ENCODE measurements around the gene SH2D1B. TPM values are rescaled to one million over a fixed set of nuclear protein-coding genes. Genes with fewer than 3 reads are reported as not detected.

The SH2D1B gene
- total and polyA plus RNA-seq, 9 of the 15 experiments (the other 6 are each of a cell fraction or from before 2014, with no cell fraction given): 5.6 to 19.6 (median 9.7) TPM

GRCh38 chr1:162372159-162373071, 39.5 kb downstream of the SH2D1B start (continued):
- TF ChIP-seq DEAF1 (CRISPR knock-in tag; IDR thresholded peaks at IDR 0.05) (no peak), ZNF444 (CRISPR knock-in tag; IDR thresholded peaks at IDR 0.05) (no peak), RBBP5 (IDR thresholded peaks at IDR 0.05; ENCODE audit: borderline replicate concordance, insufficient read depth, low read length, poor library complexity, severe bottlenecking) (no peak), ZNF830 (CRISPR knock-in tag; IDR thresholded peaks at IDR 0.05) (no peak), ATF7 (IDR thresholded peaks at IDR 0.05) (peak; percentile 71), TEAD2 (tag; IDR thresholded peaks at IDR 0.05) (no peak), ASH1L (IDR thresholded peaks at IDR 0.05; ENCODE audit: borderline replicate concordance, low read depth, partially characterized antibody) (no peak), RUNX1 (IDR thresholded peaks at IDR 0.05; ENCODE audit: low read depth) (peak; percentile 98), NCOA2 (IDR thresholded peaks at IDR 0.05; ENCODE audit: partially characterized antibody in 2 of 2) (peak in 1 of 2 experiments; percentile 48), SMAD2 (IDR thresholded peaks at IDR 0.05; ENCODE audit: low read depth, low read length) (no peak), HNRNPL (IDR thresholded peaks at IDR 0.05; ENCODE audit: low read depth, low read length) (no peak), NCOR1 (IDR thresholded peaks at IDR 0.05) (peak; percentile 96), ATF6 (CRISPR knock-in tag; IDR thresholded peaks at IDR 0.05) (no peak), SIN3A (IDR thresholded peaks at IDR 0.05; ENCODE audit: borderline replicate concordance in 2 of 2, control insufficient read depth in 1 of 2, low read depth in 2 of 2, low read length in 2 of 2) (no peak), FOXM1 (IDR thresholded peaks at IDR 0.05; ENCODE audit: low read depth) (peak; percentile 85), FOXM1 (CRISPR knock-in tag; IDR thresholded peaks at IDR 0.05; ENCODE audit: low read depth) (no peak), NFATC3 (IDR thresholded peaks at IDR 0.05) (no peak), SRSF3 (IDR thresholded peaks at IDR 0.05; ENCODE audit: insufficient read depth, low read length) (no peak), ZNF717 (CRISPR knock-in tag; IDR thresholded peaks at IDR 0.05) (no peak)
- TF ChIP-seq, protein P1, sequence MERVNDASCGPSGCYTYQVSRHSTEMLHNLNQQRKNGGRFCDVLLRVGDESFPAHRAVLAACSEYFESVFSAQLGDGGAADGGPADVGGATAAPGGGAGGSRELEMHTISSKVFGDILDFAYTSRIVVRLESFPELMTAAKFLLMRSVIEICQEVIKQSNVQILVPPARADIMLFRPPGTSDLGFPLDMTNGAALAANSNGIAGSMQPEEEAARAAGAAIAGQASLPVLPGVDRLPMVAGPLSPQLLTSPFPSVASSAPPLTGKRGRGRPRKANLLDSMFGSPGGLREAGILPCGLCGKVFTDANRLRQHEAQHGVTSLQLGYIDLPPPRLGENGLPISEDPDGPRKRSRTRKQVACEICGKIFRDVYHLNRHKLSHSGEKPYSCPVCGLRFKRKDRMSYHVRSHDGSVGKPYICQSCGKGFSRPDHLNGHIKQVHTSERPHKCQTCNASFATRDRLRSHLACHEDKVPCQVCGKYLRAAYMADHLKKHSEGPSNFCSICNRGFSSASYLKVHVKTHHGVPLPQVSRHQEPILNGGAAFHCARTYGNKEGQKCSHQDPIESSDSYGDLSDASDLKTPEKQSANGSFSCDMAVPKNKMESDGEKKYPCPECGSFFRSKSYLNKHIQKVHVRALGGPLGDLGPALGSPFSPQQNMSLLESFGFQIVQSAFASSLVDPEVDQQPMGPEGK (CRISPR knock-in tag; IDR thresholded peaks at IDR 0.05; ENCODE audit: borderline replicate concordance): no peak
- TF ChIP-seq, protein P2, sequence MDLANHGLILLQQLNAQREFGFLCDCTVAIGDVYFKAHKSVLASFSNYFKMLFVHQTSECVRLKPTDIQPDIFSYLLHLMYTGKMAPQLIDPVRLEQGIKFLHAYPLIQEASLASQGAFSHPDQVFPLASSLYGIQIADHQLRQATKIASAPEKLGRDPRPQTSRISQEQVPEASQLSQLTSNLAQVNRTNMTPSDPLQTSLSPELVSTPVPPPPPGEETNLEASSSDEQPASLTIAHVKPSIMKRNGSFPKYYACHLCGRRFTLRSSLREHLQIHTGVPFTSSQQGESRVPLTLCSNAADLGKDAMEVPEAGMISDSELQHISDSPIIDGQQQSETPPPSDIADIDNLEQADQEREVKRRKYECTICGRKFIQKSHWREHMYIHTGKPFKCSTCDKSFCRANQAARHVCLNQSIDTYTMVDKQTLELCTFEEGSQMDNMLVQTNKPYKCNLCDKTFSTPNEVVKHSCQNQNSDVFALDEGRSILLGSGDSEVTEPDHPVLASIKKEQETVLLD (IDR thresholded peaks at IDR 0.05): no peak
